T-helper 2 cell treated with Interferon-gamma antibody and Interleukin-4, amounts not matched to agents 100 ng/mL and 5 ng/mL, for 36 hours (primary cell): ENCODE measurements around the gene CCNY. TPM values are rescaled to one million over a fixed set of nuclear protein-coding genes. Genes with fewer than 3 reads are reported as not detected.

ENCODE experiments used
- intact Hi-C: fragments of 100-400 bp; cut with micrococcal nuclease; formaldehyde crosslinking; loops from one replicate; pipeline ENCODE4 v1.15.1; 2023
- total RNA-seq: library from RNA; stranded (reverse); gene quantifications from 2 replicates; pipeline ENCODE4 v1.2.3, GENCODE V29; 2022

Gene CCNY
- total RNA-seq, 1 donor from 2014 or later, result 56.3 TPM

DNA sequence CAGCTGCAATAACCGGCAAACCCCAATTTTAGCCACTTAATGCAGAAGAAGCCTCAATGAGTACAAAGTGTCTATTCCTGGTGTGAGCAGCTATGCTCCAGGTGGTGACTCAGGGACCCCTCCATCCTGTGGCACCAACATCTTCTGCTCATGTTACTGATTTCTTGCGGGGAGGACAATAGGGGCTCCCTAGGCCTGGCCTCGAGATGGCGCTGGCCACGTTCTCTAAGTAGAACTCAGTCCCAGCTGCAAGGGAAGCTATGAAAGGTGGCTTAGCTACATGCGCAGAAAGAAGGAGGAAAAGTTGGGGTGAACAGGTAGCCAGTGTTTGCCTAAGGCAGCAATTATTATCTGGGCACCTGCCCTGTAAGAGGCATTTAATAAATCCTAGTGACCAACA lies 275.4 kb downstream of the CCNY start:
- intact Hi-C loops, result no loop called here

DNA sequence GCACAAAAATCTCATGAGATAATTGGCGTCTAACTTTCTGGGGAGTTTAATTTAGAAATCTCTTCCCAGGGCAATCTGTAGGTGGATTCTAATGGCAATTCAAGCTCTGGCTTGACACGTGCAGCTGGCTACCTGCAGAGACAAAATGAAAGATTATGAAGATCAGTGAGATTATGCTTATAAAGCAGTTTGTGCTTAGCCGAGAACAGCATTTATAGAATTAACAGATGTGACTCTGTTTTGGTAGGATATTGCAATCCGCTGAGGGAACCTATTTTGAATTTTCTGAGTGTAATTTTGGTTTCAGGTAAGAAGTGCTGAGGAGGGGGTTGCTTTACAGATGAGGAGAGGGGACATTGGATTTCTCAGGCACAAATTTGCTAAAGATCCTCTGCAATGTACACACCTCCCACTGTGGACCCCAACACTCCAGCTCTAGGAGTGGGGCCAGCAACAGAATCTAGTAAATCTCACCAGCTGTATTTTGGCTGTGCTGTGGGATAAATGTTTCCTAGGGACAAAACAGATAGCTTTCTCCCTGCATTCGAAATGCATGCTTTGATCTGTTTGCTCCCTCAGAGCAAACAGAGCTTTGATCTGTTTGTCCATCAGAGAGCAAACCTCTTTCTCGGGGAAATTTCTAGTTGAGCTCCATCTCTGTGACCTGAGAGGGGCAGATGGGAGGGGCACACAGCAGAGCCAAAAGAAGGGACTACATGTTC lies 276.2 kb downstream of the CCNY start:
- intact Hi-C loops, result no loop called here

DNA sequence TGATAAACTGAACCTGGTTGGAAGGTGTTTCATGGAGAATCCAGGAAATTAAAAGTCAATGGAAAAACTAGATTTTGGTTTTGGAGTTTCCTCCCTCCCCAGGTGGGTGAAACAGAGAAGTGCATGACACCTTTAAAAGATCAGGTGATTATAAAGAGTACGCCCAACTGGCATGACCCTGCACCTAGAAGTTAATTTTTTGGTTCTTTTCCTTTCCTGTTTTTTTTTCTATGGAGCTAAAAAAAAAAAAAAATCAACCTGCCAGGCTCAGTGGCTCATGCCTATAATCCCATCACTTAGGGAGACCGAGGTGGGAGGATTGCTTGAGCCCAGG lies 276.8 kb downstream of the CCNY start:
- intact Hi-C loops, result no loop called here

GRCh38 chr10:35613597-35614226 lies 277.4 kb downstream of the CCNY start:
- intact Hi-C loops, result no loop called here

GRCh38 chr10:35614312-35614711 lies 278.0 kb downstream of the CCNY start:
- intact Hi-C loops, result no loop called here

Other genes with a start within 250 kb of the CCNY start
- gene CUL2, start 246.2 kb upstream of the CCNY start, total RNA-seq, result 42.9 and 43.8 TPM in 2 replicates
- gene CREM, start 209.7 kb upstream of the CCNY start, total RNA-seq, result 54.8 and 60.1 TPM in 2 replicates